ENCODE results near the gene C10orf95.

The C10orf95 gene

GRCh38 chr10:102400076-102400475 is 51.3 kb downstream of the C10orf95 start:
- no peak for DNase-seq

Measured in GF-D8 (cell line).